ENCODE results near the gene TCEANC.
A peak's percentile ranks its signal among the peaks of the same experiment; 100 is the strongest.
"Not testable (repeated sequence)": the region's sequence is repeated elsewhere in the genome, so short reads cannot be mapped to it uniquely, and the experiment has no call there.

The TCEANC gene, protein sequence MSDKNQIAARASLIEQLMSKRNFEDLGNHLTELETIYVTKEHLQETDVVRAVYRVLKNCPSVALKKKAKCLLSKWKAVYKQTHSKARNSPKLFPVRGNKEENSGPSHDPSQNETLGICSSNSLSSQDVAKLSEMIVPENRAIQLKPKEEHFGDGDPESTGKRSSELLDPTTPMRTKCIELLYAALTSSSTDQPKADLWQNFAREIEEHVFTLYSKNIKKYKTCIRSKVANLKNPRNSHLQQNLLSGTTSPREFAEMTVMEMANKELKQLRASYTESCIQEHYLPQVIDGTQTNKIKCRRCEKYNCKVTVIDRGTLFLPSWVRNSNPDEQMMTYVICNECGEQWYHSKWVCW

DNA sequence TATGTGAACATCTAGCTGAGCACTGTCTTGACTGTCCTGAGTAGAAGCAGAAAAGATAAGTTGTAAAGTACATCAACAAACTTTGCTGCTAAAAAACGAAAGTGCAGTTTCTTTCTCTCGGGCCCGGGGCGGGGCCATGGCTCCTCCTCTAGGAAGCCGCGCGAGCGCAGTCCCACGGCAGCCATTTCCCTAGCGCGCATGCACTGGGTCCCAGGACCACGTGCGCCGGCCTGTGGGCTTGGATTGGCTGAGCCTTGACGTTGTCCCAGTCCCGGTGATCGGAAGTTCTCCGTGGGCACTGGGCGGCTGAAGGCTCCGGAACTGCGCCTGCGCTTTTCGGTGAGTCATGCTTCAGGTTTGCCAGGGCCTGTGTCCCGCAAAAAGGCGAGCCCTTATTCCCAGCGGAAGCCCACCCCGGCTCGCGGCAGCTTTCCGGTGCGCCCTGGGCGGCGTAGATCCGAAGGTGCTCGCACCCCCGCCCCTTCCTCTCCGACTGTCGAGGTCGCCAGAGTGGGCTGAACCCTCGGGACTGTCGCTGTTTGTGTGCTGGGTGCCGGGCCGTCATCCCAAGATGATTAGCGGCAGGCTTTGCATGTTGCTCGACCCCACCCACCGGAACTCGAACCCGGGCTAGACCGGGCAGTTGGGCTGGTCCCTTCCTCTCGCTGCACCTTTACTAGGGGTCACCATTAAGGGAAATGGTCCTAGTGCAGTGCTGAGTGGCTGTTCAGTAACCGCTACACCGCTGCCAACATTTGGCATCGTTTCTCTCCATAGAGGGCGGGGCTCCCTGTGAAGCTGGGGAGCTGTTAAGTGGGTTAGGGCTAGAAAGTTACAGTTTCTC is at the start of gene TCEANC:
TCEANC (plus strand) TSS at position 292 of the 844 bp plus-strand sequence. CDS start 9,368 bp downstream, outside the sequence.
- peak; percentile 82 to 88 for DNase-seq (ENCODE audit: extremely low read depth in 1 of 2, low read depth in 1 of 2)

DNA sequence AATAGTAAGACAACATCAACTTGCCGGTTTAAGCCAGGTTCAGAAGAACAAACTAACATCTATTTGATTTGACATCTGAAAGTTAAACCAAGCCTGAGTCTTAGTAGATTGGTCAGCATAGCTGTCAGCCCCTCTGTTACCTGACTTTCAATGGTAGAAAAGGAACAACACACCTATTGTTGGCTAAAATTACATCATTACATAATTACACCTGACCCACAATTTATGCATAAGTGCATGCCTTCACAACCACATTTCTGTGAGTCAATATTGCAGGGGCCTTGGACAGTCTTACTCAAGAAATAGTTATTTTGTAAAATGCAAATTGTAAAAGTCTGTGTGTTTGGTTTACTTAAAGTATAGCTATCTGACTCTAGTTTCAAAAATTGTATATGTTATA is 47.3 kb upstream of the TCEANC start:
- DNase-seq (ENCODE audit: extremely low read depth in 1 of 2, low read depth in 1 of 2), result no peak

DNA sequence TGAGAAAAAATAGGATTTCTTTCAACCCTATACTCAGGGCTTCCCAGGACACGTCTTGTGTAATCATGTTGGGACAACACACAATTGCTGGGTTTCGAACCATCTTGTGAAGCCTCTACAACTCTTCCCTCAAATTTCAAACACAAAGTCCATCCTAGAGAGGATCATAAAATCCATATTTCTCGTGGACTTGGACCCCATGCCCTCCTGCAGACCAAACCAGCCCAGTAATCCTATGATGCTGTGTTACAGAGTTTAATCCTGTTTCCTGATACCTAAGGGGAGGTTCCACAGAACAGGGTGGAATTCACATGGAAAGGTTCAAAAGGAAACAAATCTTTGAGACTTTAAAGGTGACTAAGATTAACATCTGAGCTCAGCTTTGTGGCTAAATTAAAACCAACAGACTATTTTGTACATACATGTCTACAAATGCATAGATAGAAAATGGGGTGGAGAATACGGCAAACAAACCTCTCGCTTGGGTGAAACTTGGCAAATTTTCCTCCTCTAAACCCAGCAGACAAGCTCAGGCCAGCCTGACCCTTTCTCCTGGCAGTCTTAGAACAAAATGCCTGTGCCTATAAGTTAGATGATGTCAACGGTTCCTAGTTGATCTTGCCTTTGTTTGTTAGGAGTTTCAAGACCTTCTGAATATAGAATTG is 45.5 kb upstream of the TCEANC start:
- DNase-seq (ENCODE audit: extremely low read depth in 1 of 2, low read depth in 1 of 2), result no peak

DNA sequence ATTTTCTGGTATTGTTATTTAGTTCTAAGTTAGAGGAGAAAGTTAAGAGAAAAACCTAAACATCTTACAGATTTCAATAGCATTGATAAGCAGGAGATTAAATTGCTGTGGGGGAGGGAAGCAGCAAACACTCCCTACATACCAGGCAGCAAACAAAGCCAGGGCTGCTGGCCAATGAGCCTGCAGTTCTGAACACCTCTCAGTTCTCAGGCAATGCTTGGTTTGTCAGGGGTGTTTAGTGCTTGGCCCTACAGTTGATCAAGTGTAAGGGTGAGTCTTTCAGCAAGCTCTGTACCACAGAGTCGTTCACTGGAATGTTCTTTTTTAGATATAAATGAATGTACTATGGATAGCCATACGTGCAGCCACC is 45.0 kb upstream of the TCEANC start:
- no peak for DNase-seq (ENCODE audit: extremely low read depth in 1 of 2, low read depth in 1 of 2)

DNA sequence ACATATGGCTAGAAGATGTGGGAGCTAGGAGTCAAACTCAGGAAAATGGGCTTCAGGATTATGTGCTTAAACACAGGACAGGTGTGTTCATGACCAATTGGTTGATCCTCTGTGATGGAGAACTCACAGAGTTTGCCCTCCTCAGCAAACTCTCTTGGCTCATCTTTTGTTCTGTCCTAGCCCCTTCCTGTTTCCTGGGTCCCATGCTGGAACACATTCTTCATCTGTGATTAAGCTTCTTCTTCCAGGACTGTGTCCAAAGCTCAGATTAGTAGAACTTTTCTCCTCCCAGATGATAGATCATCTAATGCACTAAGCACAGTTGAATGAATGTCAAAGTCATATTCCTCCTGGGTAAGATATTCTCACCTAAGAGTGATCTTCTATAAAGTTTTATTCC is 38.8 kb upstream of the TCEANC start:
- no peak for DNase-seq (ENCODE audit: extremely low read depth in 1 of 2, low read depth in 1 of 2)

DNA sequence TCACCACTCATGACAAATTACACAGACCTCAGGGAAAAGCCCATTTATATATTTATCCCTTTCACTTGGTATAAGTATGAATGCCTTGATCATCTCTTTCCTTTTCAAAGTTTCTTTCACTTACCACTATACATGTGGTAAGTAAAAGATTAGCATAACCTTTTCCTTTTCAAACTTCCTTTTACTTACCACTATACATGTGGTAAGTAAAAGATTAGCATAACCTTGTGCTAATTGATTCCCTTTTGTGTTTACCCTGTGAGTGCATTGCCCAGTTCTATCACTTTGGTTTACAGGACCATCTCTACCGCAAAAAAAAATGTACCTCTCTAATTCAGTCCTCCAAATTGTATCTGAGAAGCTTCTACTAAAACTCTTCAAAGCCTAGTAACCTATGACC is 32.7 kb upstream of the TCEANC start:
- DNase-seq (ENCODE audit: extremely low read depth in 1 of 2, low read depth in 1 of 2), result no peak

DNA sequence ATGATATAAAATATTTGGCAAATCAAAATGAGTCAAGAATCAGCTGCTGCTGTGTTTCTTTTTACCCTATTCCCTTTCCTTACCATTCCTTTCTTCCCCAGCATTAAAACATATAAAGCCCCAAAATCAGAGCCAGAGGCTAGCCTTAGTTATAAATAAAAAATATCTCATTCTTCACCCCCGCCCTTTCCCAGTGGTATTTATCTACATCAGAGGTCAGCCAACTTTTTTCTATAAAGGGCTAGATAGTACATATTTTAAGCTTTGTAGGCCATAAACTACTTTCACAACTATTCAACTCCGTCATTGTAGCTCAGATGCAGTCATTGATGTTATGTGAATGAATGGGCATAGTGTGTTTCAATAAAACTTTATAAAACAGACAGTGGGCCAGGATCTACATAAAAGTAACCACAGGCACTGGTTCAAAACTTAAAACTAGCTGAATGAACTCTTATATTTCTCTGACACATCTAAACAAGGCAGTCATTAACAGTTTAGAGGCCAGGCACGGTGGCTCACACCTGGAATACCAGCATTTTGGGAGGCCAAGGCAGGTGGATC is 30.5 kb upstream of the TCEANC start:
- no peak for DNase-seq (ENCODE audit: extremely low read depth in 1 of 2, low read depth in 1 of 2)

DNA sequence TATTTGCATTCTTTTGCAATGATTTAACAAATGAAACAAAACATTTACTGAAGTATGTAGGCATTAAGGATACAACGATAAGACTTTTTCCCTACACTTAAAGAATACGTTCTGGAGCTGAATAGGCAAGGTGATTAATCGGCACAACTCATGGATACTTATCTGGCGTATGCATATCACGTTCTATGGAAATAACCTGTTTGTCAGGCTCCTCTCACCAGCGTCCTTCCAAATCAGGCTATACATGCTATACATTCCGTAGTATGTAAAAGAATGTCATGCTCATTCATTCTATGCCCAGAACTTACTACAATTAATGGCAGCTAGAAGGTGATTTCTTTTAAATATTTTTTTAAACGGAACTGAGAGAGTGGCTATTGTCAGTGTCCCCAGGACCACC is 25.6 kb upstream of the TCEANC start:
- DNase-seq (ENCODE audit: extremely low read depth in 1 of 2, low read depth in 1 of 2), result no peak

DNA sequence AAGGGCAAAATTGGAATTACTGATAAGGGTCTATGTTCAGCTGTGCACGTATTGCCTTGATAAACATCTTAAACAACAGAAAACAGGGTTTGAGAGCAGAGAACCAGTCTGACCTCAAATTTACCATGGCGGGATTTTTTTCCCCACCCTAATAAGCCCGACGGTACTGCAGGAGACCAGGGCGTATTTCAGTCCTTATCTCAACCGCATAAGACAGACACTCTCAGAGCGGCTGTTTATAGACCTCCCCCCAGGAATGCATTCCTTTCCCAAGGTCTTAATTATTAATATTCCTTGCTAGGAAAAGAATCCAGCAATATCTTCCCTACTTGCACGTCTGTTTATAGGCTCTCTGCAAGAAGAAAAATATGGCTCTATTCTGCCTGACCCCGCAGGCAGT is 15.7 kb upstream of the TCEANC start:
- not testable (repeated sequence) for DNase-seq (ENCODE audit: extremely low read depth in 1 of 2, low read depth in 1 of 2)

DNA sequence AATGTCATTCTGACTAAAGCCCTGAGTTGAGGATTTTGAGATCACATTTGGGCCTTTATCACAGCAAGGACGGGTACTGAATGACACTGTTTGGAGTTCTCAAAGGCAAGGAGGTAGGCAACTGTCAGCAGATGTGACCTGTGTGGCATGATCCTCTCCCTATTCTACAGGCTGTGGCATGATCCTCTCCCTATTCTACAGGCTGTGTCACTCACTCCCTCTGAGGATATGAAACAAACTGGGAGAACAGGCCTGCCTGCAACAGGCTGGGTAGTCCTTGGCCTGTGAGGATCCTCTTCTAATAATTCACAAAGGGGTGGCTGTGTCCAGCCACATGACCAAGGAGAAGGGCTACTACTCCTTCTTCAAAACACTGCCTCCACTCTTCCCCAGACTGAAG is 14.9 kb upstream of the TCEANC start:
- DNase-seq (ENCODE audit: extremely low read depth in 1 of 2, low read depth in 1 of 2), result no peak

DNA sequence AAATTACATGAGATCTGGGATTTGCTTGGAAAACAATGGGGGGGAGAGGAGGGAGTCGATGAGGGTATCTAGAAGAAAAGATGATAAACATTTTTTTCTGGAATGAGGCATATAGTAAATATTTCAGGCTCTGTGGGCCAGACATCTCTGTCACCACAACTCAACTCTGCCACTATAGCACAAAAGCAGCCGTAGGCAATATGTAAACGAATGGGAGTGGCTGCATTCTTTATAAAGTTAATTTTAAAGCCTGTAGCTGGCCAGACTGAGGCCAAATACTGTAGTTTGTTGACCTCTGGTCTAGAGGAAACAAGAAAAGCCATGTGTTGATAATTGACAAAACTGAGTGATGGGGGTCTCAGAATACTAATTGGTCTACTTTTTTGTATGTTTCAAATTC is 14.1 kb upstream of the TCEANC start:
- DNase-seq (ENCODE audit: extremely low read depth in 1 of 2, low read depth in 1 of 2), result no peak

DNA sequence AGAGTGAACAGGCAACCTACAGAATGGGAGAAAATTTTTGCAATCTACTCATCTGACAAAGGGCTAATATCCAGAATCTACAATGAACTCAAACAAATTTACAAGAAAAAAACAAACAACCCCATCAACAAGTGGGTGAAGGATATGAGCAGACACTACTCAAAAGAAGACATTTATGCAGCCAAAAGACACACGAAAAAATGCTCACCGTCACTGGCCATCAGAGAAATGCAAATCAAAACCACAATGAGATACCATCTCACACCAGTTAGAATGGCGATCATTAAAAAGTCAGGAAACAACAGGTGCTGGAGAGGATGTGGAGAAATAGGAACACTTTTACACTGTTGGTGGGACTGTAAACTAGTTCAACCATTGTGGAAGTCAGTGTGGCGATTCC is 11.3 kb upstream of the TCEANC start:
- DNase-seq (ENCODE audit: extremely low read depth in 1 of 2, low read depth in 1 of 2), result not testable (repeated sequence)

DNA sequence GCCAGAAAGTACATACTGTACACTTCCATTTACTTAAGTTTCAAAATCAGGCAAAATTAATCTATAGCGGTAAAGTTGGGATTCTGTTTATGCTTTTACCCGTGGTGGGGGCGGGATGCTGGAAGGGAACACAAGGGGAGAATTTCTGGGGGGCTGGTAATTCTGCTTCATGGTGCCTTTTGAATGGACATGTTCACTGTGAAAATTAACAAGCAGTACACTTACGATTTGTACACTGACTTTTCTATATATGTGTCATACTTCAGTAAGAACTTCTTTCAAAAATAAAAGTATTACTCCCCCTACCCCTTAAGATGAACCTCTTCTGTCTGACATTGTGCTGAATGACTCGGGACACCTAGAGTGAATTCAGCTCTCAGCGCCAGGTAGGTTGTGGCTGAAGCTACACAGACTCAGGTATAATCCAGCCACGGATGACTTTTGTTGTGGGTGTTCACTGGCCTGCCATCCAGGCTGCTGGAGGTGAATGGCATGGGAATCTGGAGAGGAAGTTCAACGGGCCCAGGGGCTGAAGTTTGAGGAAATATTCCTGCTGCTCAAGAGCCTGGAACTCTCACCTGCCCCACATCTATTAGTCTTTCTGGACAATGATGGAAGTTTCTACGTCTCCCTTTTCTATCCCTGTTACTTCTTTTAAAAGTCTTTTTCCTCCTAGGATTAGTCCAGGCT is 7.3 kb upstream of the TCEANC start:
- DNase-seq (ENCODE audit: extremely low read depth in 1 of 2, low read depth in 1 of 2), result no peak

DNA sequence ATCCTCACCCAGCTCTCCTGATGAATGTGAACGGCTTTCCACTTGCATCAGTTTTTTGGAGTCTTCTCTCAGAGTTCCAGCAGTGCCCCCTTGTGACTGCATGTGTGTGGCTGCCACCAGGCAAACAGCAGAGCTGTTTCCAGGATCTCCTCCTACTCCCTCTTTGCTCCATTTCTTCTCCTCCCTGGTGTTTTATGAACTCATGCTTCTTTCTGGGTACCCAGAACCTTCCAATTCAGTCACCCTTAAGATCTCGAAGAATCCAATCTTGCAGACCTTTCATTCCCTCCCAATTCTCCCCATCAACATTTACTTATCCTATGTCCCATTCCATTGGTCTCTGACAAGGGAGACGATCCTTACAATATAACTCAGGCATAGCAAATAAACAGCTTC is 6.8 kb upstream of the TCEANC start:
- DNase-seq (ENCODE audit: extremely low read depth in 1 of 2, low read depth in 1 of 2), result no peak

DNA sequence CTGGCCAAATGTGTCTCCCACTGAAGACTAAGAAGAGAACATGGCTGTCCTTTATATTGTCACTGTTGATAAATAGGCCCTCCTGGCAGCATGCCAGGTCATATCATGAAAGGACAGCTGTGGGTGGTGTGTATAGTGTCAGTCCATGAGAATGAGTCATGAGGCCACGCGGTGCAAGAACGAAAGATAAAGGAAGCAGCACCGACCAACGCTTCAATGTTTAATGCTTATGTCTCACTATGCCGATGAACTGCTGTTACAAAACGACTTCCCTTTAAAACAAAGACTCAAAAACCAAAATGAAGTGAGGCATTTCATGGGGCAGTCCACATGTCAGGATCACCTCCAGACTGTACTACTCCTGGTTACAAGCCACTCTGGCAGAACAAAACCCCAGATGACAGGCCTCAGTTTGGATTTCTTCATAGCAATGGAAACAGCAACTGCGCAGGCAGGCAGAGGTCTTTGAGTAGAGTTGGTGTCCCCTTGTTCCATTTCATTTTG is 5.2 kb upstream of the TCEANC start:
- peak in 1 of 2 donors; percentile 28 for DNase-seq (ENCODE audit: extremely low read depth in 1 of 2, low read depth in 1 of 2)

DNA sequence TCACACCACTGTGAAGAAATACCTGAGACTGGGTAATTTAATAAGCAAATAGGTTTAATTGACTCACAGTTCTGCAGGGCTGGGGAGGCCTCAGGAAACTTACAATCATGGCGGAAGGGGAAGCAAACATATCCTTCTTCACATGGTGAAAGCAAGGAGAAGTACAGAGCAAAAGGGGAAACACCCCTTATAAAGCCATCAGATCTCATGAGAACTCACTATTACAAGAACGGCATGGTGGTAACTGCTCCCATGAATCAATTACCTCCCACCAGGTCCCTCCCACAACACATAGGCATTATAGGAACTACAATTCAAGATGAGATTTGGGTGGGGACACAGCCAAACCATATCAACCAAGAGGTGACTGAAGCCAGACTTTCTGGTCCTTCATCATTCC is 4.6 kb upstream of the TCEANC start:
- not testable (repeated sequence) for DNase-seq (ENCODE audit: extremely low read depth in 1 of 2, low read depth in 1 of 2)

DNA sequence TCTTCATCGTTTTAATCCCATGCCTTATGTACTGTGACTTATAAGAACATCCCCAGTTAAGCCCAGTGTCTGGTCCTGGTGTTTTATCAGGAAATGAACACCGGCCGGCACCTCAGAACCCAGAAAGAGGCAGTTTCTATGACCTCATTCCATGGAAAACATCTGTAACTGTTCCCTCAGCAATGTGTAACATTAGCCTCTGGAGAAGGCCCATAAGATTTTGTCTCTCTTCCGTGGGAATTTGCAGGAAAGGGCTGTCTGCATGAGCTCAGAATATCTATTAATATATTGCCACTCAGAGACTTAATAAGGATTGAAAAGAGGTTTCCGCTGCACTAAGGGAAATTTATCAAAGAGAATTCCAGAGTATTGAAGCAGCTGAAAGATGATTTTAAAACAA is 3.1 kb upstream of the TCEANC start:
- no peak for DNase-seq (ENCODE audit: extremely low read depth in 1 of 2, low read depth in 1 of 2)

DNA sequence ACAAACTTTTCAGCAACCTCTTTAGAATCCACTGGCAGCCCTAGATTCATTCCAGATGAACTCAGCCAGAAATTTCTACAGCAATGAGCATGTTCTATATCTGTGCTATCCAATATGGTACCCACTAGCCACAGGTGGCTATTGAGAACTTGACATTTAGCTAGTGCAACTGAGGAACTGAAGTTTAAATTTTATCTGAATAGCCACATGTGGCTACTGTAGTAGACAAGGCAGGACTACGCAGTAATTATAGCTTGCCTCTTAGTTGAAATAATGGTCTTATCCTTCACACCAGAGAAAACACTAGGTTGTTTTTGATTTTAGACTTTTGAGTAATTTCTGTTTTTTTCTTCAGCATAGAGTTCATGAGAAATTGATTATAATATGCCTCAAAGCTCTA is 2.6 kb upstream of the TCEANC start:
- DNase-seq (ENCODE audit: extremely low read depth in 1 of 2, low read depth in 1 of 2), result no peak

DNA sequence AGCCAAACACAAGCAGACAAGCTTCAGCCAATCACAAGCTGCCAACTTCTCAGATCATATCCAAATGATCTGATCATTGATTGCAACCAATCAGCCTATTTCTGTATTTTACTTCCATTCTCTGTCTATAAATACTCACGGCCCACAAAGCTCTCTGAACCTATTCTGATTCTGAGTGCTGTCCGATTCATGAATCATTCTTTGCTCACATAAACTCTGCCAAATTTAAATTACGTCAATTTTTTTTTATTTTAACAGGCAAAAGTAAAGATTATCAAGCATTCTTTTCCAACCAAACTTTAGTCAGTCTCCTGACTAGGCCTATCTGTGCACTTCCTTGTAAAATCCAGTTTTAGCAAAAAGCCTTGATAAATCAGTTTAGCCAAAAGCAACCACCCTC is 1.8 kb upstream of the TCEANC start:
- no peak for DNase-seq (ENCODE audit: extremely low read depth in 1 of 2, low read depth in 1 of 2)

DNA sequence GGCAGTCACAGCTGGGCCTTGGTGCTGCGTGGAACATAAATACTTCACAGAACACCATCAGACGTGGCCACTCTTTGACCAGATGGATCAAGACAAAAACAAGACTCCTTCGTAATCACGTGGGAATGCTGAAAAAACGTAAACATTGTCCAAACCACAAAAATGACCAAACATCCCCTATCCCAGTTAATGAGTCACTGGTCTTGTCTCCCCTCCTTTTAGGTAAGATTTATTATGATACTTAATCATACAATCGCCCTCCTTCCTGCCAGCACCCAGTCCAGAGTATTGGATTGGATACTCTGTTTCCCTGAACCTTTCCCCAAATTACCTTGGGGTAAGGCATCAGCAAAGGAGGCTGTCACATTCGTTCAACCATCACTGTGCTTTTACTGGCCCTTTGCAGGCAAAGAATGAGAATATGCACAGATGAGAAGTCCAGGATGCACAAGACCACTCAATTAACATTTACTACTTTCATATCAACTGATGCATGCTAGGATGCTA is 601 bp upstream of the TCEANC start:
- DNase-seq (ENCODE audit: extremely low read depth in 1 of 2, low read depth in 1 of 2), result no peak

Data from activated CD8-positive, alpha-beta memory T cell treated with anti-CD3 and anti-CD28 coated beads for 1 hour (primary cell).